Activated CD4-positive, alpha-beta T cell treated with anti-CD3 and anti-CD28 coated beads, Interleukin-2, amount 10 ng/mL, durations not matched to agents 24 days and 14 days (primary cell): ENCODE measurements around the gene CHN1. TPM values are rescaled to one million over a fixed set of nuclear protein-coding genes. Genes with fewer than 3 reads are reported as not detected.

Experiments
- DNase-seq: peaks from one replicate; pipeline ENCODE4 v3.0.0; 2022
- H3K27ac Mint-ChIP-seq: one replicate; pipeline ENCODE4 v1.8.0; 2022; ENCODE audit warnings: mild to moderate bottlenecking, mixed read lengths
- H3K27me3 Mint-ChIP-seq: one replicate; pipeline ENCODE4 v1.8.0; 2022; ENCODE audit warnings: mixed read lengths
- H3K36me3 Mint-ChIP-seq: one replicate; pipeline ENCODE4 v1.8.0; 2022; ENCODE audit warnings: low read depth, mild to moderate bottlenecking, mixed read lengths
- H3K4me1 Mint-ChIP-seq: one replicate; pipeline ENCODE4 v1.8.0; 2021; ENCODE audit warnings: mixed read lengths
- H3K4me3 Mint-ChIP-seq: one replicate; pipeline ENCODE4 v1.8.0; 2022; ENCODE audit warnings: mild to moderate bottlenecking, moderate library complexity, mixed read lengths
- H3K9me3 Mint-ChIP-seq: one replicate; pipeline ENCODE4 v1.8.0; 2021; ENCODE audit warnings: mixed read lengths
- intact Hi-C: fragments of 100-400 bp; cut with micrococcal nuclease; formaldehyde crosslinking; loops from one replicate; pipeline ENCODE4 v1.15.1; 2023
- total RNA-seq: library from RNA; stranded (reverse); gene quantifications from 2 replicates; pipeline ENCODE4 v1.2.3, GENCODE V29; 2022

Gene CHN1
- total RNA-seq, 1 donor from 2014 or later = 3.1 TPM

- Mint-ChIP-seq H3K4me3 (no peak overlapping the region), H3K36me3 (no peaks in the 10 kb centered on the region), H3K4me1 (peaks cover 31% of the 10 kb centered on the region), H3K9me3 (no peaks in the 10 kb centered on the region), H3K27me3 (peaks cover 16% of the 10 kb centered on the region), H3K27ac (peak overlapping the region; percentile 49)
- intact Hi-C loops = loop anchor here (1.0 to 2.0 kb wide), 3 partner anchors 52 to 256 kb away; partner anchors contain the start of gene CHN1
- peak; percentile 92 for DNase-seq
Measured at GRCh38 chr2:174748948-174749347, 256.2 kb downstream of the CHN1 start.

Other genes with a start within 250 kb of the CHN1 start
- gene CHRNA1, start 240.9 kb downstream of the CHN1 start, total RNA-seq = not detected in 2 replicates
- gene ATF2, start 162.8 kb upstream of the CHN1 start, total RNA-seq = 58.8 and 60.2 TPM in 2 replicates
- gene ATP5MC3, start 176.3 kb upstream of the CHN1 start, total RNA-seq = 405 and 414 TPM in 2 replicates